SH-SY5Y (cell line): ENCODE results near the gene RERE.

Experiments used
- GATA2 ChIP-seq: IDR thresholded peaks from 2 replicates; pipeline ENCODE4 v1.6.1; 2011; ENCODE audit warnings: mild to moderate bottlenecking, low read depth, low read length
- GATA3 ChIP-seq: IDR thresholded peaks from 2 replicates; pipeline ENCODE4 v1.6.1; 2011; ENCODE audit warnings: low read depth, mild to moderate bottlenecking, low read length, moderate library complexity

Gene RERE

DNA sequence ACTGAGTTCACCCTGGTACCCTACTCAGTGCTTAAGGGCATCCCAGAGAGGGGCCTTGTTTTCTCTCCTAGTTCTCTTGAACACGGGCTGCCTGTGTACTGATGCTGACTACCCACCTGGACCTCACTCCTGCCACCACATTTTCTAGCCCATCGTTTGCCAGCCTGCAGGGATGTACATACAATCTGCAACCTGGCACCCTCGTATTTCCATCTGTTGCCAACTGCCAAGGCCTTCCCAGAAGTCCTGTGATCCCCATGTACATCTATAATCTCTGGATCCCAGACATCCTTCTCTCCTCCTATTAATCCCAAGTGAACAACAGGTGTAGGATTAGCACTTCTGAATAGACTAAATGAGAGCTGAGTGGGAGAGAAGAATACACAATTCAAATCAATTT lies 287.5 kb downstream of the RERE start:
- TF ChIP-seq GATA3 (no peak), GATA2 (no peak)

DNA sequence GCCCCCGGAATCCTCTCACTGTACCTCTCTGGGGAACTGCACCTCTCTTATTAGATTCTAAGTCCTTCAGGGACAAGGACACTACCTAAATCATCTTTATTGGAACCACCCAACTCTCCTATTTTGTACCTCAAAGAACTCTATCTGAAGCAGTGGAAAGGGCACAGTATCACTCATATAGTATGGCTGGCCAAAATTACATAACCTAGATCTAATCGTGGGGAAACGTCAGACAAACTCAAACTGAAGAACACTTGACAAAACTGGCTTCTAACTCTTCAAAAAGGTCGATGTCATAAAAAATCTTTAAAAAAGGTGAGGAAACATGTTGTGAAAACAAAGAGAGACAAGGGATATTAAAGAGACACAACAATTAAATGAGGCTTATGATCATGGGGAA lies 289.5 kb downstream of the RERE start:
- TF ChIP-seq GATA2: no peak
- TF ChIP-seq GATA3: no peak

DNA sequence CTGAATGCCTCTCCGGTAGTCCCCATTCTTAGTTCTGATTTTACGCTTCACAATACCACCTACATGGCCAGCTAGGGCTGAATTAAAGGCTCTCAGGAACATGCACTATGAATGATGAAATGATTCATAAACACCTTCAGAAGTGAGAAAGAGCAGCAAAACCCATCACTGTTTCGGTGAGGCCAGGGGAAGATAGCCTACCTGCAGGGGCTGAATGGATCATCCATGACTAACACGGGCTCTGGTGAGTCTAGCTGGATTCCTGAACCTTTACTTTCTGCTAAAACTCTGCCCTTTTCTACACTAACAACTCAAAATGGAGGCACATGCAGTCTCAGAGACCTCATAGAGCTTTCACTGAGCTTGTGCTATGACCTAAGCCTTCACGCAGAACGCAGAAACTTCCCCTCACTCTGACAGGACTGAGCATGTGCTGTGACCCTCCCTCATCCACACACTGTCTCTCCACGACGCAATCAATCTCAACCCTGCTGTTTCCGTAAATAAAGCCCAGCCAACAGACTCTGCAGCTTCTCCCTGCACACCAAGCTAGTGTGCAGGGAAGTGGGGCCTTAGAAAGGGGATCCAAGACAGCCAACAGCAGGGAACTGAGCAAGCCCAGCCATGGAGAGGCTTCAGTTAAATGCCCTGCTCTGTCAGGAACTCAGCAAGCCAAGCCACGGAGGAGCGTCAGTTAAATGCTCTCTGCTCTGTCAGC lies 291.7 kb downstream of the RERE start:
- TF ChIP-seq GATA2 (no peak), GATA3 (no peak)

DNA sequence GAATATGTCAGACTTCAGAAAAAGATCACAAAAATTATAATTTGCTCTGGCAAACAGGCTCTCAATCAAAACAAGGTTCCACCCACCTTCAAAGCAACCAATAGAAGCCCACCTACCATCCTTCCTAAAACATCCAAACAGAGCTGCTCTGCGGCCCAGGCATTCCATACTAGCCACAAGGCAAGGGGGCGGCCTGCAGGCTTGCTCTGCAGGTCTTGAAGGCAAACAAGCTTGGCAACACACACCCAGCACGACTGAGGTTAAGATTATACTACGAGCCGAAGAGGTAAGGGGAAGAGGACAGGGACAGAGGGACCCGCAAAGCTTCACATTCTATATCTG lies 292.3 kb downstream of the RERE start:
- no peak for TF ChIP-seq GATA3
- TF ChIP-seq GATA2: no peak

DNA sequence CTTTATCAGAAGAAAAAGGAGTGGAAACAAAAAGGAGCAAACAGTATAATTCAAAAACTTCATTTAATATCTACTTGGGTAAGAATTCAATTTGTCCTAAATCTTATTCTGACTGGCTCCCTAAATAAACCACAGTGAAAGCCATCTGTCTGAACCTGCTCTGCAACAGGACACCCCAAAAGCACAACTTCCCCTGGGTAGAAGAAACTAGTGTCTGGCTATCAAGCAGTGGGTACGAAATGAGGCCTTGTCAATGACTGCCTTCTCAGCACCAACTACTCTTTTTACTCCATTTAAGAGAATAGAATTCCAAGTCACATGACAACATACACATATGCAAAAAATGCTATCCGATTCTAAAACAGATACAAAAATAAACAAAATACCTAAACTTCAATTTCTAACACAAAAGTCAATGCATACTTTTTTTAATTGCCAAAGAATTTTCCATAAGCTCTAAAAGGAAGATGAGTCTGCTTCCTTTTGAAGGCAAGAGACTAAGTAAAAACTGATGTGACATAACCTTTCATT lies 292.7 kb downstream of the RERE start:
- TF ChIP-seq GATA2: no peak
- no peak for TF ChIP-seq GATA3

DNA sequence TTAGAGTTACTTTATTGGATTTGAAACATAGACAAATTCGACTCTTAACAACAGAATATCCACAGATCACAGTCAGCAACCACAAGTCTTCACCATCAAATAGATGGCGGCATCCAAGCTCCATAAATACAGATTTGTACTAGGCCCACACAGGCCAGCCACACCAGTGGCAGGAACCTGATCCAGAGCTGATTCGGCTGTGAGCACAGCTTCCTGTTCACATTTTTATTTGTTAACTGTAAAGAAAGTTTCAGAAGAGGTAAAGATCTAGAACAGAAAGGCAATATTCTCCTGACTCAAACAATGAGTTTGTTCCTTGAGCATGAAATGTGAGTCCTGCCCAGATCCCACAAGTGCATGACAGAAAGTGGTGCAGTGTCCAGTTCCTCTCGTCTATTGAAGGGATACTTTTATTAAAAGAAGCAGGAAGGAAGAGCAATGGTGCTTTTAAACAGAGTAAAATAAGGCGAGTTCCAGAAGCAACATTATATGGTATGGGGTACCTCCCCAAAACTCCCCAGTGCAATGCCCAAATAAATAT lies 293.7 kb downstream of the RERE start:
- no peak for TF ChIP-seq GATA3
- no peak for TF ChIP-seq GATA2

DNA sequence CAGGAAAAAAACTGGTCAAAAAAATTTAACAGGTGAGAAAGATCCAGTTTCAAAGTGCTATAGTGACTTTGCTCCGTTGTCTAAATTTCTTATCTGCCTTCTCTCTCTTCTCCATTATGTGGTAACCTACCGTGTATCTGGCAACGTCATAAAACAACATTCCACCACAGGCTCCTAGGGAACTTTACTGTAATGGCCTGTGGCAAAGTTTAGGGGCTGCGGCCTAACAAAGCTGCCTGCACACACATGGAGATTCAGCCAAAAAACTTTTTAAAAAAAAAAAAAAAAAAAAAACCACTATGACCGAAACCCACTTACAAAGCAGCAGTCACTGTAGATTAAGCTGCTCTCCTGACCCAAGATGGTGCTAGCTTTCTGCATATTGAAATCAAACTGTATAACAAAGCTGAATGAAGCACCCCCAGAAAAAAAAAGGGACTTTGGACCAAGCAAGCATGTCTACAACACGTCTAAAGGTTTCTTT lies 296.9 kb downstream of the RERE start:
- TF ChIP-seq GATA3: no peak
- no peak for TF ChIP-seq GATA2

DNA sequence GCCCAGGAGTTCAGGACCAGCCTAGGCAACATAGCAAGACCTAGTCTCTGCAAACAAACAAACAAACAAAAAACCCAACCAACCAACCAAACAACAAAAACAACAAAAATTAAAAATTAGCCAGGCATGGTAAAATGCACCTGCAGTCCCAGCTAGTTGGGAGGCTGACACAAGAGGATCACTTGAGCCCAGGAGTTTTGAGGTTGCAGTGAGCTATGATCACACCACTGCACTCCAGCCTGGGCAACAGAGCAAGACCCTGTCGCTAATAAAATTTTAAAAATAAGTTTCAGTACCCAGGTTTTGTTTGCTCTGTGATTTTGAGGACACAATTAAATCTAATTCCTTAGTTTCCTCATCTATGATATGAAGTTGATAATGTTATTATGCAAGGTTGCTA lies 298.3 kb downstream of the RERE start:
- TF ChIP-seq GATA2: no peak
- TF ChIP-seq GATA3: no peak

DNA sequence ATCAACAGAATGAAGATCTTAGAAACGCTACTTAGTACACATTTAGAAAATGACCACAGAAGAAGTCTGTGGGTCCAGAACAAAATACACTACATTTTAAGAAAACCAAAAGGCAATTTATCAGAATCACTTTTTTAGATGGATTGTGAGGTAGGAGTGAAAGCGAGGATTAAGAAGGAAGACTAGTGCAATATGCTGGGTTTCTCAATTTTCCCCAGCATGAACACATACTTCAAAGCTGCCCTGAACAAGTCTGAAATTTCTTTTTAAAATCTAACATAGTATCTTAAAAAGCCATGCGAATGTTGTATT lies 299.0 kb downstream of the RERE start:
- no peak for TF ChIP-seq GATA3
- TF ChIP-seq GATA2: no peak

DNA sequence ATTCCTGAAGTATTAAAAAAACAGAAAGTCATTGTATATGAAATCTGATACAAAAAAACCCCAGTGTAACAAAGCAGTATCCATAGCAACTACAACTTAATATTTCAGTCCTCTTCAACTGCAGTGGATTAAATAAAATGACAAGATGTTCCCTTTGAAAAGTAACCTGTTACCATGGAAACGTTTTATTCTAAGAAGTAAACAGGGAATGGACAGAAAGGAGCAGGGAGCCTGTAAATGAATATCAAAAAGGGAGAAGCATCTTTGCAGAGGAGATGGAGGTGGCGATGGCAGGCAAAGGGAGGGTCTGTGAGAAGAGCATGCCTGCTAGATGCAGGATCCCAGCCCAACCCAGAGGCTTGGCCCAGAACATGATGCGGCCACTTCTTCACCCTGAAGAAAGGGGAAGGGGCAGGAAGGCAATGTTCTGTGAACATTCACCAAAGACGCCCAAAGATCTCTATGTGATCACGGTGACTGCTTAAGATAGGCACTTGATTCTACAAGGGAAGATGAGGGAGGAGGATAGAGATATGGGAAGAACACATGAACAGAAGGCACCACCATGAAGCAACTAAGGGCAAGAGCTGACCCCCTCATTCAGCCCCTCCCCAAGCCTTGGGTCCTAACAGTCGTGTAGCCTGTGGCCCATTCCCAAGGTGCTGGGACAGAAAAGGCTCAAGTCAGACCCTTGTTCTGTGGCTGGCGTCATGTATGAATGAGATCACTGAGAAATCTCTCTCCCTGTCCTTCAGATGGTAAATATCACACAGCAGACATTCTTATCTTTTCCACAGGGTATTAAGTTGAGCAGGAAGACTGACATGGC lies 299.6 kb downstream of the RERE start:
- no peak for TF ChIP-seq GATA3
- no peak for TF ChIP-seq GATA2

DNA sequence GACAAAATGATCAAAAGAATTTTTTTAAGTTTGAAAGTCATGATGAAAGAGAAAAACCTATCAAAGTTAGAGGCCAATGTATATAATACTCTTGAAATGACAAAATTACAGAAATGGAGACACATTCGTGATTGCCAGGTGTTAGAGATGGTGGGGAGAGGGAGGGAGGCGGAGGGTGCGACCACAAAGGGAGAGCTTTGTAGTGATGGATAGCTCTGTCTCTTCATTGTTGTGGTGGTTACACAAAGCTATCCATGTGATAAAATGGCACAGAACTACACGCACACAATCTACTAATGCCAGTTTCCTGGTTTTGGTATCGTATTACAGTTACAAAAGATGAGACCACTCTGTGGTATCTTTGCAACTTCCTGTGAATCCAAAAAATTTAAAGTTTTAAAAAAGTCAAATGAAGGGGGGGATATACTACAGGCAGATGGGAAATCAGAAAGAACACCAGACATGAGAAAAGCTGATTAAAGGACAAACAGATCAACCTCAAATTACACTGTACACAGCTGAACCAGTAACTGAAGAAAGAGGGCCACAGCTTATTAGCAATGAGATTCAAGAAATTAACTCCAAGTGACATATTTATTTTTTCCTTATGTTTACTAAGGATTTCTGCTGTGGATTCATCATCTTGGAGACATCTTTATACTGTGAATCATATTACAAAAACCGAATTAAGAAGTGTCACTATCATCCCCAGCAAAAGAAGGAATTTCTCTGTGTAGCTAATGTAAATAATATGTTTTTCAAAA lies 300.5 kb downstream of the RERE start:
- no peak for TF ChIP-seq GATA3
- TF ChIP-seq GATA2: no peak

DNA sequence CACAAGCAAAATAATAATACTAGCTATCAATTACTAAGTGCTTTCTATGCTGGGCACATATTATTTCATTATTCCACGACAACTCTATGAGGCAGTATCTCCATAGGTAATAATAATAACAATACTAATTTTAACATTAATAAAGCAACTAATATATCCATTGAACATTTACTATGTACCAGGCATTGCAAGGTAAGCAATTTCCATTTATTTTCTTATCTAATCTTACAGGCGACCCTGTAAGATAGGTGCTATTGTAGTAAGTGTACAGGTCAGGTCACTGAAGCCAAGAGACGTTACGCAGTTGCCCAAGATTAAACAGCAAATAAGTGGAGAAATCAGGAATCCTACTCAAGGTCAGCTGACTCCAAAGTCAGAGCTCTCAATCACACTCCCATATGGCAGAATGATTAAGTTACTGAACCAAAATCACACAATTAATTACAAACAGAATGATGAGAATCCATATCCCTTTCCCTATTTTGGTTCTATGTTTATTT lies 301.1 kb downstream of the RERE start:
- TF ChIP-seq GATA2 (no peak), GATA3 (no peak)

DNA sequence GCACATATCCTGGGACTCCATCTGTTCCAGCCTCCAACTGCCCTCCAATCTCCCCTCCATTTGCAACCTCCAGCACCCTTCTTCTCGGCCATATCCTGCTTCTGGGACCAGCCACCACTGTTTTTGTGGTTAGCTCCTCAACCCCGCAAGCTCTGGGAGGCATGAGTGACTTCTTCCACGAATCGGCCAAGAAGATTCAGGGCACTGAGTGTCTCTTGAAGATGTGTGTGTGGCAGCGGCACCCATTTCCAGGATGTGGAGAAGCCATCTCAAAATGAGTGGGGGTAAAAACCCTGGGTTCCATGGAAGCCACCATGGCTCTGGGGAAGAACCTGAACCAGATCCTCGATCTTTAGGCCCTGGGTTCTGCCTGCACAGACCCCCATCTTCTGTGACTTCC lies 304.9 kb downstream of the RERE start:
- TF ChIP-seq GATA3 (no peak), GATA2 (no peak)
